DND-41 (cell line): ENCODE data around the gene NIBAN1.

Experiments
- CTCF ChIP-seq: IDR thresholded peaks from 2 replicates; pipeline ENCODE4 v1.5.1; 2012; ENCODE audit warnings: borderline replicate concordance, low read length, moderate library complexity, mild to moderate bottlenecking; ENCODE audit not compliant: poor library complexity, severe bottlenecking; ENCODE audit errors: extremely low read depth
- EZH2 ChIP-seq: IDR thresholded peaks from 3 replicates; pipeline ENCODE4 v1.6.1; 2012; ENCODE audit warnings: borderline replicate concordance, low read depth, mild to moderate bottlenecking, moderate library complexity, low read length, inconsistent platforms; ENCODE audit not compliant: severe bottlenecking

DNA sequence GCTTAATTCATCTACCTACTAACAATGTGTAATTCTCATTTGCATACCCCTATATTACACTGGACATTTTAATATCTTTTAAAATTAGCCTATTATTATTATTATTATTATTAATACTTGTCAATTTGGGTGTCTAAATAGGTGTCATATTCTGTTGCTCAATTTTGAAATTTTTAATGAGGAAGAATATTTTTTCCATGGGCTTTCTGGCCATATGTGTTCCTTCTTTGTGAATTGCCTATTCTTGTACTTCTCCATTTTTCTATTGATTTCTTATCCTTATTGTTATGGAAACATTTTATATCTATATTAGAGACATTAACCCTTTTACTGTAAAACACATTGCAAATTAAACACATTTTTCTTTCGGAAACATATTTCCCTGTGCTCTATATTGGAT lies 6.4 kb upstream of the NIBAN1 start:
- TF ChIP-seq EZH2 (no peak), CTCF (no peak)
